BE2C (cell line): ENCODE data around the gene IQGAP3.

Source experiments
- DNase-seq: peaks from one replicate; pipeline ENCODE4 v3.0.0-alpha.2; 2020
- H3K27me3 ChIP-seq: fragments of 250-450 bp; sonication (Bioruptor Pico); 2 replicates; pipeline ENCODE4 v1.5.1; 2020; ENCODE audit warnings: mild to moderate bottlenecking
- H3K36me3 ChIP-seq: fragments of 250-450 bp; sonication (Bioruptor Pico); 2 replicates; pipeline ENCODE4 v1.5.1; 2020; ENCODE audit warnings: mild to moderate bottlenecking
- H3K4me1 ChIP-seq: fragments of 250-450 bp; sonication (Bioruptor Pico); 2 replicates; pipeline ENCODE4 v1.5.1; 2020
- H3K4me3 ChIP-seq: 2 replicates; pipeline ENCODE4 v1.5.1; 2011; ENCODE audit warnings: low read depth, low read length
- H3K9me3 ChIP-seq: fragments of 250-450 bp; sonication (Bioruptor Pico); 2 replicates; pipeline ENCODE4 v1.5.1; 2020
- CTCF ChIP-seq: IDR thresholded peaks from 2 replicates; pipeline ENCODE4 v1.5.1; 2012; ENCODE audit warnings: mild to moderate bottlenecking, low read depth, low read length

IQGAP3 gene

GRCh38 chr1:156549831-156550230 is 22.5 kb downstream of the IQGAP3 start:
- Histone ChIP-seq H3K27me3 (no peaks in the 10 kb centered on the region), H3K9me3 (no peaks in the 10 kb centered on the region), H3K4me1 (no peaks in the 10 kb centered on the region), H3K36me3 (peaks cover 6% of the 10 kb centered on the region; the same call in 1 of the 2 replicates), H3K4me3 (no peak overlapping the region)
- DNase-seq: no peak
- no peak for TF ChIP-seq CTCF

GRCh38 chr1:156549390-156549789 is 23.0 kb downstream of the IQGAP3 start:
- H3K4me1 ChIP-seq: no peaks in the 10 kb centered on the region
- peak; percentile 5; the same call in 1 of the 2 replicates for TF ChIP-seq CTCF
- no peak overlapping the region for H3K4me3 ChIP-seq
- H3K36me3 ChIP-seq: peaks cover 6% of the 10 kb centered on the region; the same call in 1 of the 2 replicates
- H3K27me3 ChIP-seq: no peaks in the 10 kb centered on the region
- no peak for DNase-seq
- no peaks in the 10 kb centered on the region for H3K9me3 ChIP-seq

GRCh38 chr1:156547982-156548381 is 24.4 kb downstream of the IQGAP3 start:
- Histone ChIP-seq H3K36me3 (peaks cover 6% of the 10 kb centered on the region; the same call in 1 of the 2 replicates), H3K4me3 (no peak overlapping the region), H3K27me3 (no peaks in the 10 kb centered on the region), H3K9me3 (no peaks in the 10 kb centered on the region), H3K4me1 (no peaks in the 10 kb centered on the region)
- DNase-seq: no peak
- no peak for TF ChIP-seq CTCF

- no peak for TF ChIP-seq CTCF
These were observed 24.9 kb downstream of the IQGAP3 start for GRCh38 chr1:156547434-156547833.

GRCh38 chr1:156546267-156546666 is 26.1 kb downstream of the IQGAP3 start:
- Histone ChIP-seq H3K9me3 (no peaks in the 10 kb centered on the region), H3K36me3 (peaks cover 6% of the 10 kb centered on the region; the same call in 1 of the 2 replicates), H3K27me3 (no peaks in the 10 kb centered on the region), H3K4me1 (no peaks in the 10 kb centered on the region), H3K4me3 (no peak overlapping the region)
- no peak for DNase-seq
- TF ChIP-seq CTCF: no peak

More at GRCh38 chr1:156547434-156547833, 24.9 kb downstream of the IQGAP3 start:
- no peak overlapping the region for H3K4me3 ChIP-seq
- peaks cover 6% of the 10 kb centered on the region; the same call in 1 of the 2 replicates for H3K36me3 ChIP-seq
- no peaks in the 10 kb centered on the region for H3K9me3 ChIP-seq
- no peaks in the 10 kb centered on the region for H3K4me1 ChIP-seq
- no peaks in the 10 kb centered on the region for H3K27me3 ChIP-seq
- no peak for DNase-seq

GRCh38 chr1:156544592-156545102 is 27.7 kb downstream of the IQGAP3 start:
- DNase-seq: no peak
- H3K9me3 ChIP-seq: no peaks in the 10 kb centered on the region
- no peaks in the 10 kb centered on the region for H3K4me1 ChIP-seq
- H3K27me3 ChIP-seq: no peaks in the 10 kb centered on the region
- TF ChIP-seq CTCF: no peak
- H3K36me3 ChIP-seq: peaks cover 6% of the 10 kb centered on the region; the same call in 1 of the 2 replicates
- H3K4me3 ChIP-seq: no peak overlapping the region
